Activated CD4-positive, alpha-beta memory T cell treated with anti-CD3 and anti-CD28 coated beads, Interleukin-2, amount 10 ng/mL, durations not matched to agents 7 days and 5 days (primary cell): ENCODE measurements around the gene TLX2. TPM values are rescaled to one million over a fixed set of nuclear protein-coding genes. Genes with fewer than 3 reads are reported as not detected.
"Not testable (repeated sequence)": the region's sequence is repeated elsewhere in the genome, so short reads cannot be mapped to it uniquely, and the experiment has no call there.

Experiments
- CTCF ChIA-PET: fragments of 350-600 bp; sonication (Branson Sonifier 250); formaldehyde crosslinking; loops from one replicate; lab custom pipeline; 2021; ENCODE audit warnings: antibody characterized with exemption, inconsistent platforms; lab: Charles Lee
- POLR2A ChIA-PET: fragments of 350-600 bp; sonication (Branson Sonifier 250); formaldehyde crosslinking; loops from one replicate; lab custom pipeline; 2021; ENCODE audit warnings: antibody characterized with exemption; lab: Charles Lee
- DNase-seq: peaks from one replicate; pipeline ENCODE4 v3.0.0-alpha.2; 2020
- H3K27ac Mint-ChIP-seq: one replicate; pipeline ENCODE4 v1.8.0; 2021; ENCODE audit warnings: mild to moderate bottlenecking, mixed read lengths
- H3K27me3 Mint-ChIP-seq: one replicate; pipeline ENCODE4 v1.8.0; 2021; ENCODE audit warnings: mixed read lengths
- H3K36me3 Mint-ChIP-seq: one replicate; pipeline ENCODE4 v1.8.0; 2021; ENCODE audit warnings: low read depth, mixed read lengths
- H3K4me1 Mint-ChIP-seq: one replicate; pipeline ENCODE4 v1.8.0; 2021; ENCODE audit warnings: mixed read lengths
- H3K4me3 Mint-ChIP-seq: one replicate; pipeline ENCODE4 v1.8.0; 2021; ENCODE audit warnings: mild to moderate bottlenecking, mixed read lengths
- H3K9me3 Mint-ChIP-seq: one replicate; pipeline ENCODE4 v1.8.0; 2021; ENCODE audit warnings: mixed read lengths
- total RNA-seq, 2 experiments: library from RNA; stranded (reverse); gene quantifications; one replicate each; pipeline ENCODE4 v1.2.3, GENCODE V29; 2021

Gene TLX2
- total RNA-seq, 2 experiments from 2014 or later, result 2.6 to 3.3 TPM

DNA sequence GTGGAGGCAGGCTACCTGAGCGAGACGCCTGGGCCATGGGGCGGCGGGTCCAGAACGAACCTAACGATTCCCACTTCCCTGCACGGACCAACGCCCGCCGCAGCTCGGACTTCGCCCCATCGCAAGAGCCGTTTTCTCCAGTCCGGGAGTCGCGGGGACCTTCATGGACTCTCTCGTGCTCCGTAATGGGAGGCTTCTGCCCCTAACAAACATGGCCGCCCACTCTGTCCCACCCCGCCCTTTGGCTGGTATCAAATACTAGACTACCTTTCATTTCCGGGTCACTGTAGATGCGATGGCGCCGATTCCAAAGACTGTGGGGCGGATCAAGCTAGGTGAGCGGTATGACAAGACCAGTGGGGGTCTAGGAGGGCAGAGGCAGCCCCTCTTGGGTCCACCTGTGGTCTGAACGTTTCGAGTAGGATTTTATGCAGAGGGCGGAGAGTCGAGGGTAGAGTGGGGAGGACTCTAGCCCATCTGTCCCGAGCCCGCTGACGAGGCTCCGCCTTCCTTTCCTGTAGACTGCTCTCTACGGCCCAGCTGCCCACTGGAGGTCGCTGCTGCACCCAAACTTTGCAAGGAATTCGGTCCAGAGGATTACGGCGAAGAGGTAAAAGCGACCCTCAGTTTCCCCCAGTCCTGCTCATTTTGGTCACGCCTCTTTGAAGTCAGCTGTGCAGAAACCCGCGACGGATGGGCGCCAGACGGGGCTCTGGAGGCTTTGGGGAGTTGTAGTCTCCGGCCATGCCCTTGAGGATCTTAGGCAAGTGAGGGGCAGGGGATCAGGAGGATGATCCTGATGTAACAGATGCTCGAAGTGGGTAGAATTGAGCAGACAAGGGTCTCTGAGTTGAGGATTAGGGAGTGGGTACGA is 31.2 kb upstream of the TLX2 start, which contains the start of the genes CCDC142 and TTC31:
Gene CCDC142 (minus strand): TSS at position 198 of the 874 bp plus-strand sequence. CDS start 161 bp downstream, at position 37.
Gene TTC31 (plus strand): TSS at position 281 of the 874 bp plus-strand sequence. CDS start 15 bp downstream, at position 296.
- Mint-ChIP-seq H3K36me3 (peaks cover 38% of the 10 kb centered on the region), H3K4me1 (peaks cover 48% of the 10 kb centered on the region), H3K9me3 (no peaks in the 10 kb centered on the region), H3K27ac (peak within 1 kb of the TSS; percentile 98), H3K27me3 (no peaks in the 10 kb centered on the region), H3K4me3 (peak within 1 kb of the TSS; percentile 99)
- DNase-seq, result peak; percentile 94
- CTCF ChIA-PET, result interaction anchor here (0.6 to 8.2 kb wide), 23 partner anchors 8 to 475 kb away, joined by 3 to 107 read pairs (median 7); partner anchors contain the start of genes AUP1, C2orf81, DQX1 and HTRA2
- POLR2A ChIA-PET, result interaction anchor here (0.6 to 4.7 kb wide), 24 partner anchors 10 to 361 kb away, joined by 3 to 103 read pairs (median 10); partner anchors contain the start of genes AUP1, DOK1, HTRA2 and INO80B

DNA sequence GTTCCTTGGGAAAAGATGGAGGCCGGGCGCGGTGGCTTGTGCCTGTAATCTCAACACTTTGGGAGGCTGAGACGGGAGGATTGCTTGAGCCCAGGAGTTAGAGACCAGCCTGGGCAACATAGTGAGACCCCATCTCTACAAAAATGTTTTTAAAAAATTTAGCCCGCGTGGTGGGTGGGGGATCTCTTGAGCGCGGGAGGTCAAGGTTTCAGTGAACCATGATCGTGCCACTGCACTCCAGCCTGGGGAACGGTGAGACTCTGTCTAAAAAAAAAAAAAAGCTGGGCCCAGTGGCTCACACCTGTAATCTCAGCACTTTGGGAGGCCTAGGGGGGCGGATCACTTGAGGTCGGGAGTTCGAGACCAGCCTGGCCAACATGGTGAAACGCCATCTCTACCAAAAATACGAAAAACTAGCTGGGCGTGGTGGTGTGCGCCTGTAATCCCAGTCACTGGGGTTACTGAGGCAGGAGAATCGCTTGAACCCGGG is 30.5 kb upstream of the TLX2 start:
- ChIA-PET CTCF (interaction anchor here (1.2 to 8.2 kb wide), 14 partner anchors 9 to 104 kb away, joined by 3 to 107 read pairs (median 10); partner anchors contain the start of genes AUP1, DQX1, HTRA2 and INO80B), POLR2A (interaction anchor here (1.0 to 4.7 kb wide), 17 partner anchors 9 to 305 kb away, joined by 3 to 103 read pairs (median 16); partner anchors contain the start of genes AUP1, HTRA2, INO80B and LBX2)
- peaks cover 48% of the 10 kb centered on the region for H3K4me1 Mint-ChIP-seq

GRCh38 chr2:74486141-74486540 is 28.1 kb upstream of the TLX2 start:
- H3K27me3 Mint-ChIP-seq, result no peaks in the 10 kb centered on the region
- CTCF ChIA-PET, result interaction anchor here (2.3 to 8.2 kb wide), 3 partner anchors 44 to 102 kb away, joined by 10 to 107 read pairs (median 90); partner anchors contain the start of genes AUP1 and HTRA2
- peaks cover 32% of the 10 kb centered on the region for H3K36me3 Mint-ChIP-seq
- no peak overlapping the region for H3K27ac Mint-ChIP-seq
- H3K4me3 Mint-ChIP-seq, result no peak overlapping the region
- no peak for DNase-seq
- H3K4me1 Mint-ChIP-seq, result peaks cover 28% of the 10 kb centered on the region
- no peaks in the 10 kb centered on the region for H3K9me3 Mint-ChIP-seq
- POLR2A ChIA-PET, result no interaction called here

More for the DNA sequence above, 30.5 kb upstream of the TLX2 start:
- not testable (repeated sequence) for H3K9me3 Mint-ChIP-seq, H3K27me3 Mint-ChIP-seq, DNase-seq
- H3K36me3 Mint-ChIP-seq, result peaks cover 38% of the 10 kb centered on the region
- peak overlapping the region; percentile 99 for H3K4me3 Mint-ChIP-seq
- peak overlapping the region; percentile 98 for H3K27ac Mint-ChIP-seq

DNA sequence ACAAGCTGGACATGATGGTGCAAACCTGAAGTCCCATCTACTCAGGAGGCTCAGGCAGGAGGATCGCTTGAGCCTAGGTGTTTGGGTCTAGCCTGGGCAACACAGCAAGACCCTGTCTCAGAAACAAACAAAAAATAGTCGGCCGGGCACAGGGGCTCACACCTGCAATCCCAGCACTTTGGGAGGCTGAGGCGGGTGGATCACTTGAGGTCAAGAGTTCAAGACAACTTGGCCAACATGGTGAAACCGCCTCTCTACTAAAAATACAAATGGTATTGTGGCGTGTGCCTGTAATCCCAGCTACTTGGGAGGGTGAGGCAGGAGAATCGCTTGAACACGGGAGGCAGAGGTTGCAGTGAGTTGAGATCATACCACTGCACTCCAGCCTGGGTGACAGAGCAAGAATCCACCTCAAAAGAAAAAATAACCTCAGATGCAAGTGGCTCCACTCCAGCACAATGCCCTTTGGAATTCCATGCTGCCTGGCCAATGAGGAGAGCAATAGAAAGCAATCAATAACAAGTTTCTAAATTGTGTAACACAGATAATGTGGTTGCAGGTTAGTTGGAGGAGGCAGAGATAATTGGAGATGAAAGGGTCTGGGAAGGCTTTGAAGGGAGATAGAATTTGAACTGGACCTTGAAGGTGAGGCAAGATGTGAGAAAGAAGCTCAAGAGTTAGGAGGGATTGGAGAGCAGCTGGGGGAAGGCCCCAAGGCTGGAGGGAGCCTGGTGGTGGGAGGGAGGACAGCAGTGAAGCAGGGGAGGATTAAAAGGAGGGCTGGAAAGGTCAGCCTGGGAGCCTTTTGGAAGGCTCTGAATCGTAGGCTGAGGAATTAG is 25.4 kb upstream of the TLX2 start:
- Mint-ChIP-seq H3K27me3 (no peaks in the 10 kb centered on the region), H3K4me1 (peaks cover 16% of the 10 kb centered on the region), H3K4me3 (no peak overlapping the region), H3K9me3 (no peaks in the 10 kb centered on the region), H3K36me3 (peaks cover 46% of the 10 kb centered on the region), H3K27ac (no peak overlapping the region)
- POLR2A ChIA-PET, result interaction anchor here (0.7 to 1.1 kb wide), 2 partner anchors 12 to 31 kb away, joined by 3 read pairs; partner anchors contain the start of gene WBP1
- CTCF ChIA-PET, result interaction anchor here (1.3 kb wide), 1 partner anchor 9 kb away, joined by 5 read pairs; no protein-coding TSS in a partner anchor
- DNase-seq, result no peak

GRCh38 chr2:74489906-74490305 is 24.3 kb upstream of the TLX2 start:
- Mint-ChIP-seq H3K27ac (no peak overlapping the region), H3K4me1 (peaks cover 11% of the 10 kb centered on the region), H3K36me3 (peaks cover 51% of the 10 kb centered on the region), H3K9me3 (no peaks in the 10 kb centered on the region), H3K4me3 (no peak overlapping the region), H3K27me3 (no peaks in the 10 kb centered on the region)
- no peak for DNase-seq
- ChIA-PET CTCF (interaction anchor here (1.3 kb wide), 1 partner anchor 8 kb away, joined by 5 read pairs; no protein-coding TSS in a partner anchor), POLR2A (no interaction called here)

GRCh38 chr2:74491648-74492544 is 22.4 kb upstream of the TLX2 start:
- H3K9me3 Mint-ChIP-seq, result no peaks in the 10 kb centered on the region
- peaks cover 44% of the 10 kb centered on the region for H3K36me3 Mint-ChIP-seq
- no peaks in the 10 kb centered on the region for H3K27me3 Mint-ChIP-seq
- no peak for DNase-seq
- H3K27ac Mint-ChIP-seq, result no peak overlapping the region
- ChIA-PET CTCF (interaction anchor here (1.1 to 2.3 kb wide), 2 partner anchors 9 to 97 kb away, joined by 5 to 6 read pairs; partner anchors contain the start of genes CCDC142 and TTC31), POLR2A (interaction anchor here (3.3 kb wide), 1 partner anchor 9 kb away, joined by 16 read pairs; the partner anchor contains the start of genes CCDC142 and TTC31)
- H3K4me3 Mint-ChIP-seq, result no peak overlapping the region
- peaks cover 3% of the 10 kb centered on the region for H3K4me1 Mint-ChIP-seq

DNA sequence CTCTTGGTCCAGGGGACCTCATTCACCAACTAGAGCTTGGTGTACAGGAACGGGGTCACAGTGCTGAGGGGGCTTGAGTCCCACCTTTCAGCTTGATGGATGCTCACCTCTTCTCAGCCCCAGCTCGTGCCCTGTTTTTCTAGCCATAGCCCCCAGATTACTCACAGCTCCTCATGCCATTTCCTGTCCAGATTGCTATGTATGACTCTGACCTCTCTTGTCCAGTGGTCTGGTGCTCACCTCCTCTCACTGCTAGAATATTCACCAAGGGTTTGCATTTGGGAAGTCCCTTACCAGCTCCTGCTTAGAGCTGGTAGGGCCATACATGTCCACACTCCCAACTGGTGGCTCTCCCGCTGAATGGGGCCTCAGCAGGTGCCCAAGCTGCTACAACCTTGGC is 20.7 kb upstream of the TLX2 start:
- H3K27ac Mint-ChIP-seq, result no peak overlapping the region

GRCh38 chr2:74495440-74495839 is 18.8 kb upstream of the TLX2 start:
- no peak for DNase-seq
- H3K36me3 Mint-ChIP-seq, result peaks cover 51% of the 10 kb centered on the region
- no peak overlapping the region for H3K4me3 Mint-ChIP-seq
- H3K27me3 Mint-ChIP-seq, result peaks cover 17% of the 10 kb centered on the region
- POLR2A ChIA-PET, result interaction anchor here (1.0 to 4.8 kb wide), 3 partner anchors 12 to 34 kb away, joined by 3 to 31 read pairs (median 4); partner anchors contain the start of genes AUP1, CCDC142, HTRA2 and TTC31
- CTCF ChIA-PET, result interaction anchor here (3.3 kb wide), 1 partner anchor 12 kb away, joined by 10 read pairs; the partner anchor contains the start of genes CCDC142 and TTC31
- H3K4me1 Mint-ChIP-seq, result peaks cover 27% of the 10 kb centered on the region
- H3K27ac Mint-ChIP-seq, result no peak overlapping the region
- H3K9me3 Mint-ChIP-seq, result no peaks in the 10 kb centered on the region

More for the DNA sequence above, 20.7 kb upstream of the TLX2 start:
- no peak for DNase-seq
- CTCF ChIA-PET, result interaction anchor here (0.5 to 2.3 kb wide), 6 partner anchors 10 to 345 kb away, joined by 3 to 7 read pairs (median 5); partner anchors contain the start of genes CCDC142 and TTC31
- peaks cover 14% of the 10 kb centered on the region for H3K4me1 Mint-ChIP-seq
- no peaks in the 10 kb centered on the region for H3K9me3 Mint-ChIP-seq
- H3K27me3 Mint-ChIP-seq, result peaks cover 3% of the 10 kb centered on the region
- H3K4me3 Mint-ChIP-seq, result no peak overlapping the region
- H3K36me3 Mint-ChIP-seq, result peaks cover 46% of the 10 kb centered on the region
- POLR2A ChIA-PET, result interaction anchor here (0.9 to 3.3 kb wide), 4 partner anchors 10 to 37 kb away, joined by 3 to 16 read pairs (median 6); partner anchors contain the start of genes CCDC142 and TTC31

DNA sequence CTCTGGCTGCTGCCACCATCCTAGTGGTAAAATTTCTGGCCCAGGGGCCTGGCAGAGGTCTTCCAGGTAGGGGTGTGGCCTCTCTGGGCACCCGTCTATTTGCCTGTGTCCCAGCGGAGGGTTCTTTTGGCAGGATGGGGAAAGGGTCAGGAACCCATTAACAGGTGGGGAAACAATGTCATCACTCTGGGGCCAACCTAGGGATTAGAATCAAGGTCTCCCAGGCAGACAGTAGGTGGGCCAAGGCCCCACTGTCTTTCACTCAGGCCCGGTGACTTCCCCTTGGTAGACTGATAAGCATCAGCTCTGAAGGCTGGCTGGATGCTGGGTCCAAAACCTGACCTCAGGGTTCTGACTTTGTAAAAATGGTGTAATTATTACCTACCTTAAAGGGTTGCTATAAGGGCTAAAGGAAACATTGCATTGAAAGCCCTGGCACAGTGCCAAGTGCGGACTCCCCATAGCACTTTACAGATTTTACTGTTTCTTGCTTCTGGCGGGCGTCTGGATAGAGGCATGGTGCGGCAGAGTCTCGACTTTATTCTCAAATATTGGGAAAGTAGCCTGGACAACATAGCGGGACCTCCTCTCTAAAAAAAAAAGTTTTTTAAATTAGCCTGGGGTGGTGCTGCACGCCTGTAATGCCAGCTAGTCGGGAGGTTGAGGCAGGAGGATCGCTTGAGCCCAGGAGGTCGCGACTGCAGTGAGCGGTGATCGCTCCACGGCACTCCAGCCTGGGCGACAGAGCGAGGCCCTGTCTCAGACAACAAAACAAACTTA is 17.1 kb upstream of the TLX2 start:
- Mint-ChIP-seq H3K36me3 (peaks cover 50% of the 10 kb centered on the region), H3K4me3 (peak overlapping the region; percentile 80), H3K9me3 (no peaks in the 10 kb centered on the region), H3K27ac (peak overlapping the region; percentile 10), H3K4me1 (peaks cover 31% of the 10 kb centered on the region), H3K27me3 (peaks cover 34% of the 10 kb centered on the region)
- DNase-seq, result no peak
- ChIA-PET CTCF (interaction anchor here (0.6 to 3.3 kb wide), 5 partner anchors 8 to 92 kb away, joined by 3 to 10 read pairs (median 4); partner anchors contain the start of genes CCDC142 and TTC31), POLR2A (interaction anchor here (0.9 to 5.7 kb wide), 9 partner anchors 10 to 57 kb away, joined by 3 to 57 read pairs (median 7); partner anchors contain the start of genes AUP1, CCDC142, DOK1 and HTRA2)
